ENCODE measurements around the gene TMC1.

Gene TMC1

GRCh38 chr9:72789885-72790284 is 268.5 kb downstream of the TMC1 start:
- Histone ChIP-seq H4K91ac (ENCODE audit: low read length) (no peak overlapping the region), H3K4me3 (ENCODE audit: insufficient read depth in 1 of 2, low read depth in 1 of 2, low read length in 2 of 2) (no peak overlapping the region), H3K9me3 (ENCODE audit: control insufficient read depth, low read length) (no peaks in the 10 kb centered on the region), H3K36me3 (ENCODE audit: control insufficient read depth in 1 of 2, insufficient read depth in 2 of 2, low read depth in 1 of 2, low read length in 2 of 2) (no peaks in the 10 kb centered on the region), H3K79me1 (replicated peaks; ENCODE audit: low read length, poor library complexity, severe bottlenecking) (no peaks in the 10 kb centered on the region), H4K8ac (ENCODE audit: low read length) (no peak overlapping the region), H3K4ac (ENCODE audit: low read depth in 1 of 2, low read length in 2 of 2) (no peak overlapping the region), H3K4me2 (ENCODE audit: low read length, poor library complexity, severe bottlenecking) (no peak overlapping the region), H3K27me3 (ENCODE audit: control insufficient read depth in 1 of 2, insufficient read depth in 1 of 2, low read length in 2 of 2) (no peaks in the 10 kb centered on the region), H2BK120ac (ENCODE audit: low read depth, low read length) (no peak overlapping the region), H3K14ac (ENCODE audit: low read length in 2 of 2) (no peak overlapping the region), H2BK5ac (ENCODE audit: low read depth, low read length, poor library complexity, severe bottlenecking) (no peak overlapping the region), H2AFZ (ENCODE audit: low read depth, low read length) (no peak overlapping the region), H3K18ac (ENCODE audit: low read depth in 1 of 2, low read length in 2 of 2) (no peak overlapping the region), H2BK15ac (ENCODE audit: low read depth, poor library complexity, severe bottlenecking) (no peak overlapping the region), H3K4me1 (ENCODE audit: control insufficient read depth, insufficient read depth, low read depth, low read length) (no peaks in the 10 kb centered on the region), H3K9ac (ENCODE audit: low read length) (no peak overlapping the region), H2BK12ac (ENCODE audit: low read length in 2 of 2) (no peak overlapping the region), H3K27ac (ENCODE audit: low read length, poor library complexity, severe bottlenecking) (no peak overlapping the region), H3K23ac (ENCODE audit: low read length in 2 of 2) (no peak overlapping the region), H2AK5ac (ENCODE audit: low read length, severe bottlenecking) (no peak overlapping the region)
- no peak for DNase-seq
- 71% methylated on average over 2 of the region's 3 CpGs for WGBS

GRCh38 chr9:72790989-72791388 is 269.6 kb downstream of the TMC1 start:
- no peaks in the 10 kb centered on the region for H3K27me3 ChIP-seq (ENCODE audit: control insufficient read depth in 1 of 2, insufficient read depth in 1 of 2, low read length in 2 of 2)
- no peak overlapping the region for H2AFZ ChIP-seq (ENCODE audit: low read depth, low read length)
- no peaks in the 10 kb centered on the region for H3K36me3 ChIP-seq (ENCODE audit: control insufficient read depth in 1 of 2, insufficient read depth in 2 of 2, low read depth in 1 of 2, low read length in 2 of 2)
- no peak overlapping the region for H2BK15ac ChIP-seq (ENCODE audit: low read depth, poor library complexity, severe bottlenecking)
- no peak overlapping the region for H3K27ac ChIP-seq (ENCODE audit: low read length, poor library complexity, severe bottlenecking)
- no peak overlapping the region for H2AK5ac ChIP-seq (ENCODE audit: low read length, severe bottlenecking)
- no peak overlapping the region for H2BK5ac ChIP-seq (ENCODE audit: low read depth, low read length, poor library complexity, severe bottlenecking)
- H3K4me2 ChIP-seq (ENCODE audit: low read length, poor library complexity, severe bottlenecking), result no peak overlapping the region
- no peak overlapping the region for H3K14ac ChIP-seq (ENCODE audit: low read length in 2 of 2)
- H2BK120ac ChIP-seq (ENCODE audit: low read depth, low read length), result no peak overlapping the region
- H3K79me1 ChIP-seq (replicated peaks; ENCODE audit: low read length, poor library complexity, severe bottlenecking), result no peaks in the 10 kb centered on the region
- no peak overlapping the region for H4K8ac ChIP-seq (ENCODE audit: low read length)
- 75% methylated on average over 3 of the region's 4 CpGs for WGBS
- H3K9me3 ChIP-seq (ENCODE audit: control insufficient read depth, low read length), result peaks cover 5% of the 10 kb centered on the region
- H2BK12ac ChIP-seq (ENCODE audit: low read length in 2 of 2), result no peak overlapping the region
- no peak overlapping the region for H3K9ac ChIP-seq (ENCODE audit: low read length)
- H3K4me3 ChIP-seq (ENCODE audit: insufficient read depth in 1 of 2, low read depth in 1 of 2, low read length in 2 of 2), result no peak overlapping the region
- no peaks in the 10 kb centered on the region for H3K4me1 ChIP-seq (ENCODE audit: control insufficient read depth, insufficient read depth, low read depth, low read length)
- no peak overlapping the region for H3K18ac ChIP-seq (ENCODE audit: low read depth in 1 of 2, low read length in 2 of 2)
- no peak overlapping the region for H4K91ac ChIP-seq (ENCODE audit: low read length)
- no peak for DNase-seq
- no peak overlapping the region for H3K4ac ChIP-seq (ENCODE audit: low read depth in 1 of 2, low read length in 2 of 2)
- no peak overlapping the region for H3K23ac ChIP-seq (ENCODE audit: low read length in 2 of 2)

GRCh38 chr9:72791436-72791835 is 270.0 kb downstream of the TMC1 start:
- Histone ChIP-seq H2BK120ac (ENCODE audit: low read depth, low read length) (no peak overlapping the region), H2AFZ (ENCODE audit: low read depth, low read length) (no peak overlapping the region), H3K9me3 (ENCODE audit: control insufficient read depth, low read length) (peaks cover 8% of the 10 kb centered on the region), H3K14ac (ENCODE audit: low read length in 2 of 2) (no peak overlapping the region), H2BK15ac (ENCODE audit: low read depth, poor library complexity, severe bottlenecking) (no peak overlapping the region), H3K18ac (ENCODE audit: low read depth in 1 of 2, low read length in 2 of 2) (no peak overlapping the region), H3K4me1 (ENCODE audit: control insufficient read depth, insufficient read depth, low read depth, low read length) (no peaks in the 10 kb centered on the region), H3K36me3 (ENCODE audit: control insufficient read depth in 1 of 2, insufficient read depth in 2 of 2, low read depth in 1 of 2, low read length in 2 of 2) (no peaks in the 10 kb centered on the region), H2AK5ac (ENCODE audit: low read length, severe bottlenecking) (no peak overlapping the region), H4K8ac (ENCODE audit: low read length) (no peak overlapping the region), H3K9ac (ENCODE audit: low read length) (no peak overlapping the region), H3K79me1 (replicated peaks; ENCODE audit: low read length, poor library complexity, severe bottlenecking) (no peaks in the 10 kb centered on the region), H2BK5ac (ENCODE audit: low read depth, low read length, poor library complexity, severe bottlenecking) (no peak overlapping the region), H3K4me2 (ENCODE audit: low read length, poor library complexity, severe bottlenecking) (no peak overlapping the region), H3K23ac (ENCODE audit: low read length in 2 of 2) (no peak overlapping the region), H3K27me3 (ENCODE audit: control insufficient read depth in 1 of 2, insufficient read depth in 1 of 2, low read length in 2 of 2) (no peaks in the 10 kb centered on the region), H3K27ac (ENCODE audit: low read length, poor library complexity, severe bottlenecking) (no peak overlapping the region), H2BK12ac (ENCODE audit: low read length in 2 of 2) (no peak overlapping the region), H3K4ac (ENCODE audit: low read depth in 1 of 2, low read length in 2 of 2) (no peak overlapping the region), H3K4me3 (ENCODE audit: insufficient read depth in 1 of 2, low read depth in 1 of 2, low read length in 2 of 2) (no peak overlapping the region), H4K91ac (ENCODE audit: low read length) (no peak overlapping the region)
- 86% methylated on average over 1 of the region's 1 CpG for WGBS
- DNase-seq, result no peak

- H3K18ac ChIP-seq (ENCODE audit: low read depth in 1 of 2, low read length in 2 of 2), result no peak overlapping the region
- no peak for DNase-seq
- no peaks in the 10 kb centered on the region for H3K79me1 ChIP-seq (replicated peaks; ENCODE audit: low read length, poor library complexity, severe bottlenecking)
- H3K4me3 ChIP-seq (ENCODE audit: insufficient read depth in 1 of 2, low read depth in 1 of 2, low read length in 2 of 2), result no peak overlapping the region
- H3K4me1 ChIP-seq (ENCODE audit: control insufficient read depth, insufficient read depth, low read depth, low read length), result no peaks in the 10 kb centered on the region
- no peak overlapping the region for H2BK120ac ChIP-seq (ENCODE audit: low read depth, low read length)
- no peak overlapping the region for H4K8ac ChIP-seq (ENCODE audit: low read length)
- no peak overlapping the region for H3K27ac ChIP-seq (ENCODE audit: low read length, poor library complexity, severe bottlenecking)
- H3K23ac ChIP-seq (ENCODE audit: low read length in 2 of 2), result no peak overlapping the region
- no peak overlapping the region for H2BK12ac ChIP-seq (ENCODE audit: low read length in 2 of 2)
- no peak overlapping the region for H3K14ac ChIP-seq (ENCODE audit: low read length in 2 of 2)
- H4K91ac ChIP-seq (ENCODE audit: low read length), result no peak overlapping the region
- WGBS, result 83% methylated on average over 1 of the region's 1 CpG
- H2AFZ ChIP-seq (ENCODE audit: low read depth, low read length), result no peak overlapping the region
- H2AK5ac ChIP-seq (ENCODE audit: low read length, severe bottlenecking), result no peak overlapping the region
- H3K9me3 ChIP-seq (ENCODE audit: control insufficient read depth, low read length), result peaks cover 8% of the 10 kb centered on the region
- no peak overlapping the region for H3K4me2 ChIP-seq (ENCODE audit: low read length, poor library complexity, severe bottlenecking)
- H3K36me3 ChIP-seq (ENCODE audit: control insufficient read depth in 1 of 2, insufficient read depth in 2 of 2, low read depth in 1 of 2, low read length in 2 of 2), result no peaks in the 10 kb centered on the region
- no peak overlapping the region for H2BK15ac ChIP-seq (ENCODE audit: low read depth, poor library complexity, severe bottlenecking)
- no peak overlapping the region for H3K4ac ChIP-seq (ENCODE audit: low read depth in 1 of 2, low read length in 2 of 2)
- H3K9ac ChIP-seq (ENCODE audit: low read length), result no peak overlapping the region
- H3K27me3 ChIP-seq (ENCODE audit: control insufficient read depth in 1 of 2, insufficient read depth in 1 of 2, low read length in 2 of 2), result no peaks in the 10 kb centered on the region
- no peak overlapping the region for H2BK5ac ChIP-seq (ENCODE audit: low read depth, low read length, poor library complexity, severe bottlenecking)
Measured at GRCh38 chr9:72794946-72795345, 273.5 kb downstream of the TMC1 start.

Measured in mesenchymal stem cell (in vitro differentiated cells and primary cell).